RPMI8226 (cell line): ENCODE measurements around the gene AXIN1.

Experiments used
- DNase-seq: peaks from one replicate; pipeline ENCODE4 v3.0.0-alpha.2; 2015

Gene AXIN1

GRCh38 chr16:325375-326145, 27.0 kb downstream of the AXIN1 start:
- no peak for DNase-seq

- no peak for DNase-seq
Measured at GRCh38 chr16:324451-325334, 27.8 kb downstream of the AXIN1 start.

- DNase-seq: no peak
Measured at GRCh38 chr16:324201-324450, 28.4 kb downstream of the AXIN1 start.

GRCh38 chr16:322476-323143, 29.9 kb downstream of the AXIN1 start:
- no peak for DNase-seq

- DNase-seq: no peak
Measured at GRCh38 chr16:321532-321931, 31.0 kb downstream of the AXIN1 start.

GRCh38 chr16:320206-320605, 32.3 kb downstream of the AXIN1 start:
- no peak for DNase-seq

- DNase-seq: peak; percentile 15
Measured at GRCh38 chr16:318628-319027, 33.9 kb downstream of the AXIN1 start.

GRCh38 chr16:317583-317982, 34.9 kb downstream of the AXIN1 start:
- no peak for DNase-seq

- no peak for DNase-seq
Measured at GRCh38 chr16:316741-317464, 35.6 kb downstream of the AXIN1 start.

GRCh38 chr16:314795-315299, 37.7 kb downstream of the AXIN1 start:
- no peak for DNase-seq

GRCh38 chr16:314351-314750, 38.2 kb downstream of the AXIN1 start:
- no peak for DNase-seq

GRCh38 chr16:311725-312124, 40.8 kb downstream of the AXIN1 start:
- DNase-seq: no peak

- DNase-seq: no peak
Measured at GRCh38 chr16:309476-309875, 43.0 kb downstream of the AXIN1 start.

GRCh38 chr16:307691-308312, 44.7 kb downstream of the AXIN1 start:
- peak; percentile 60 for DNase-seq

- peak; percentile 96 for DNase-seq
Measured at GRCh38 chr16:306911-307370, 45.6 kb downstream of the AXIN1 start.

- DNase-seq: no peak
Measured at GRCh38 chr16:305916-306626, 46.5 kb downstream of the AXIN1 start.

- DNase-seq: no peak
Measured at GRCh38 chr16:303760-304505, 48.6 kb downstream of the AXIN1 start.

GRCh38 chr16:301950-302349, 50.6 kb downstream of the AXIN1 start:
- no peak for DNase-seq

- DNase-seq: no peak
Measured at GRCh38 chr16:301235-301634, 51.3 kb downstream of the AXIN1 start.

GRCh38 chr16:297832-298231, 54.7 kb downstream of the AXIN1 start:
- no peak for DNase-seq
